ENCODE results near the gene FOXJ3.

DNA sequence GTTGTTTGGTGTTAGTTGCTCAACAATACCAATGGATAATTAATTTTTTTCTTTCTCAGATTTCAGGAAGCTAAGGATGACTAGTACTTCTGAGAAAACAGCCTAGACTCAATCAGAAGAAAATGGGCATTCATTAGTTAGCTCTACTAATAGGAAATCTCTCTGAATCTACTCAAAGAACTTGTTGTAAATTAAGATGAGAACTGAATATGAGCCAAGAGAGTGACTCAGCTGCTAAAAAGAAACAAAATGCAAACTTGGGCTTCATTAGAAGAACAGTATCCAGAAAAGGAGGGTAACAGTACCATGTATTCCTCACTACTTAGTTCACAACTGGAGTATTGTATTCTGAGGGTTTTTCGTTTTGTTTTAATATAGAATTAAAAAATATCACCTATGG lies 12.5 kb downstream of the FOXJ3 start:
- TF ChIP-seq, protein P1, sequence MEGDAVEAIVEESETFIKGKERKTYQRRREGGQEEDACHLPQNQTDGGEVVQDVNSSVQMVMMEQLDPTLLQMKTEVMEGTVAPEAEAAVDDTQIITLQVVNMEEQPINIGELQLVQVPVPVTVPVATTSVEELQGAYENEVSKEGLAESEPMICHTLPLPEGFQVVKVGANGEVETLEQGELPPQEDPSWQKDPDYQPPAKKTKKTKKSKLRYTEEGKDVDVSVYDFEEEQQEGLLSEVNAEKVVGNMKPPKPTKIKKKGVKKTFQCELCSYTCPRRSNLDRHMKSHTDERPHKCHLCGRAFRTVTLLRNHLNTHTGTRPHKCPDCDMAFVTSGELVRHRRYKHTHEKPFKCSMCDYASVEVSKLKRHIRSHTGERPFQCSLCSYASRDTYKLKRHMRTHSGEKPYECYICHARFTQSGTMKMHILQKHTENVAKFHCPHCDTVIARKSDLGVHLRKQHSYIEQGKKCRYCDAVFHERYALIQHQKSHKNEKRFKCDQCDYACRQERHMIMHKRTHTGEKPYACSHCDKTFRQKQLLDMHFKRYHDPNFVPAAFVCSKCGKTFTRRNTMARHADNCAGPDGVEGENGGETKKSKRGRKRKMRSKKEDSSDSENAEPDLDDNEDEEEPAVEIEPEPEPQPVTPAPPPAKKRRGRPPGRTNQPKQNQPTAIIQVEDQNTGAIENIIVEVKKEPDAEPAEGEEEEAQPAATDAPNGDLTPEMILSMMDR (IDR thresholded peaks at IDR 0.05 in 2 of 3, conservative IDR thresholded peaks at IDR 0.05 in 1 of 3; ENCODE audit: borderline replicate concordance in 1 of 3, insufficient read depth in 1 of 3, low read depth in 2 of 3, low read length in 2 of 3), result no peak
- TF ChIP-seq POLR2AphosphoS5 (IDR thresholded peaks at IDR 0.05; ENCODE audit: low read depth, low read length) (no peak), CEBPB (IDR thresholded peaks at IDR 0.05; ENCODE audit: low read depth) (no peak), EZH2phosphoT487 (IDR thresholded peaks at IDR 0.05; ENCODE audit: borderline replicate concordance) (no peak), SP1 (IDR thresholded peaks at IDR 0.05; ENCODE audit: low read depth) (no peak), YY1 (IDR thresholded peaks at IDR 0.05; ENCODE audit: extremely low read depth, insufficient replicate concordance, low read depth, low read length) (no peak)
